HepG2 (cell line): ENCODE measurements around the gene ADGRG4. TPM values are rescaled to one million over a fixed set of nuclear protein-coding genes. Genes with fewer than 3 reads are reported as not detected.

ENCODE experiments used
- ATAC-seq: fragments of 200-7000 bp; cut with Tn5 transposase; 3 replicates; pipeline ENCODE4 v1.9.1; 2020; ENCODE audit warnings: mild to moderate bottlenecking, moderate library complexity
- BruUV-seq: library from RNA; stranded (reverse); fragments of 400-500 nt; replicated peaks from 2 replicates; lab custom pipeline; 2021; lab: Mats Ljungman, UMichigan
- CTCF ChIA-PET: fragments of 300-600 bp; formaldehyde crosslinking; extraction: SDS; loops from one replicate; lab custom pipeline; 2021; ENCODE audit warnings: low total read pairs, inconsistent platforms, low intra/inter-chr PET ratio; lab: Yijun Ruan, JAX
- POLR2A ChIA-PET: fragments of 350-600 bp; sonication (Branson Sonifier 250); formaldehyde crosslinking; loops from one replicate; lab custom pipeline; 2020; ENCODE audit warnings: antibody characterized with exemption, inconsistent platforms; lab: Yijun Ruan, JAX
- DNase-seq: peaks from one replicate; pipeline ENCODE4 v3.0.0-alpha.2; 2015; ENCODE audit warnings: low spot score
- FAIRE-seq: peaks from 3 replicates; lab custom pipeline; 2011; peaks lifted over from hg19 to GRCh38; lab: Jason Lieb, UNC
- H2AFZ ChIP-seq: one replicate; pipeline ENCODE4 v1.6.1; 2011; ENCODE audit warnings: low read length, inconsistent platforms
- H3K27ac ChIP-seq: fragments of 300-600 bp; 3 replicates; pipeline ENCODE4 v1.8.0; 2011; ENCODE audit warnings: mixed run types, mild to moderate bottlenecking, mixed read lengths, low read length, inconsistent platforms; ENCODE audit not compliant: insufficient read depth; ENCODE audit errors: extremely low read length
- H3K27me3 ChIP-seq, 2 experiments: fragments of 200-600 bp in 1 of 2; 2 replicates in 1 of 2; 3 replicates in 1 of 2; pipeline versions ENCODE4 v1.6.0 to v1.8.0; 2011; ENCODE audit warnings: low read length in 2 of 2, mild to moderate bottlenecking in 2 of 2, moderate library complexity in 2 of 2, inconsistent platforms in 1 of 2; ENCODE audit not compliant: insufficient read depth in 2 of 2, control insufficient read depth in 1 of 2
- H3K36me3 ChIP-seq, 2 experiments: fragments of 200-600 bp in 1 of 2; replicated peaks in 1 of 2; 2 replicates in 1 of 2; 3 replicates in 1 of 2; pipeline versions ENCODE4 v1.5.1 to v1.8.0; 2011; ENCODE audit warnings: low read length in 2 of 2, inconsistent platforms in 1 of 2; ENCODE audit not compliant: insufficient read depth in 2 of 2, control insufficient read depth in 1 of 2
- H3K4me1 ChIP-seq: 2 replicates; pipeline ENCODE4 v1.5.1; 2012; ENCODE audit warnings: low read length, inconsistent platforms; ENCODE audit not compliant: insufficient read depth
- H3K4me2 ChIP-seq: 2 replicates; pipeline ENCODE4 v1.6.0; 2011; ENCODE audit warnings: low read depth, low read length, inconsistent platforms
- H3K4me3 ChIP-seq, 3 experiments: fragments of 200-600 bp in 1 of 3; sonication (generic), shearing (Covaris generic) in 1 of 3; replicated peaks in 1 of 3; 2 replicates each; pipeline ENCODE4 v1.5.1; 2011 to 2016; ENCODE audit warnings: low read length in 3 of 3, inconsistent platforms in 2 of 3, low read depth in 2 of 3, mild to moderate bottlenecking in 2 of 3, control low read depth in 1 of 3, mixed read lengths in 1 of 3; ENCODE audit not compliant: insufficient read depth in 1 of 3
- H3K79me2 ChIP-seq: one replicate; pipeline ENCODE4 v1.6.1; 2011; ENCODE audit warnings: low read length, inconsistent platforms; ENCODE audit not compliant: insufficient read depth
- H3K9ac ChIP-seq: 2 replicates; pipeline ENCODE4 v1.6.0; 2011; ENCODE audit warnings: mild to moderate bottlenecking, low read depth, low read length, inconsistent platforms; ENCODE audit not compliant: insufficient read depth
- H3K9me3 ChIP-seq: 2 replicates; pipeline ENCODE4 v1.5.1; 2012; ENCODE audit warnings: mild to moderate bottlenecking, low read length
- H4K20me1 ChIP-seq: 2 replicates; pipeline ENCODE4 v1.6.0; 2011; ENCODE audit warnings: inconsistent platforms, mild to moderate bottlenecking, low read length, moderate library complexity; ENCODE audit not compliant: insufficient read depth
- HMG20B ChIP-seq: conservative IDR thresholded peaks from 2 replicates; pipeline ENCODE4 v1.6.1; 2016; ENCODE audit warnings: missing genetic modification reagents, missing compliant biosample characterization
- KDM4B ChIP-seq: sonication (generic); formaldehyde crosslinking; IDR thresholded peaks from 2 replicates; pipeline ENCODE4 v1.4.0; 2020; ENCODE audit warnings: missing genetic modification reagents
- MATR3 ChIP-seq: sonication (generic); formaldehyde crosslinking; IDR thresholded peaks from 2 replicates; pipeline ENCODE4 v1.4.0; 2020; ENCODE audit warnings: missing genetic modification reagents
- SMARCC2 ChIP-seq: fragments of 450-650 bp; IDR thresholded peaks from 2 replicates; pipeline ENCODE4 v1.6.1; 2017; ENCODE audit warnings: antibody characterized with exemption, mild to moderate bottlenecking
- SP2 ChIP-seq: sonication (generic); formaldehyde crosslinking; IDR thresholded peaks from 2 replicates; pipeline ENCODE4 v1.5.1; 2020; ENCODE audit warnings: mild to moderate bottlenecking, missing genetic modification reagents
- SRF ChIP-seq: IDR thresholded peaks from 2 replicates; pipeline ENCODE4 v1.6.1; 2011; ENCODE audit warnings: mild to moderate bottlenecking, low read depth, low read length, moderate library complexity
- ZFP91 ChIP-seq: sonication (generic); formaldehyde crosslinking; IDR thresholded peaks from 2 replicates; pipeline ENCODE4 v1.9.0; 2022; ENCODE audit warnings: missing genetic modification reagents, mild to moderate bottlenecking, borderline replicate concordance
- ZNF230 ChIP-seq: sonication (generic); formaldehyde crosslinking; IDR thresholded peaks from 2 replicates; pipeline ENCODE4 v1.4.0; 2020; ENCODE audit warnings: mild to moderate bottlenecking, missing genetic modification reagents
- ZNF451 ChIP-seq: sonication (generic); formaldehyde crosslinking; IDR thresholded peaks from 2 replicates; pipeline ENCODE4 v1.5.0; 2020; ENCODE audit warnings: mild to moderate bottlenecking, missing genetic modification reagents
- ZNF460 ChIP-seq: sonication (generic); formaldehyde crosslinking; IDR thresholded peaks from 2 replicates; pipeline ENCODE4 v1.5.1; 2020; ENCODE audit warnings: missing genetic modification reagents, mild to moderate bottlenecking, borderline replicate concordance
- WGBS: methylation state at CpG from one replicate; pipeline ENCODE4 v1.1.6; 2017; ENCODE audit warnings: low lambda C conversion rate; 5-methylcytosine and 5-hydroxymethylcytosine counted together
- in situ Hi-C: cut with HindIII; loops from 2 replicates; pipeline ENCODE4 v1.10.0; 2017; ENCODE audit warnings: low pct_unique_long_range_greater_than_20kb; ENCODE audit not compliant: extremely low pct_ligation_motif_present
- intact Hi-C: fragments of 100-400 bp; cut with micrococcal nuclease; formaldehyde crosslinking; loops from one replicate; pipeline ENCODE4 v1.10.0; 2022; ENCODE audit not compliant: unreplicated experiment
- polyA plus RNA-seq, 8 experiments: library from polyadenylated mRNA; depleted of rRNA in 3 of 8; stranded (reverse) in 7 of 8; unstranded in 1 of 8; fragments of >200 nt; fragmentation: Illumina TruSeq in 4 of 8; extraction: Trizol in 4 of 8; gene quantifications; 2 replicates each; pipeline versions ENCODE4 v1.2.1 to v1.2.3, GENCODE V29; 2011 to 2016; ENCODE audit warnings: low read depth in 4 of 8, missing spikeins in 1 of 8, mixed read lengths in 1 of 8; ENCODE audit not compliant: insufficient read depth in 1 of 8
- total RNA-seq, 5 experiments: library from RNA; depleted of rRNA; stranded (reverse); fragments of >200 nt; fragmentation: Illumina TruSeq; extraction: Trizol; gene quantifications; 2 replicates each; pipeline ENCODE4 v1.2.3, GENCODE V29; 2016; ENCODE audit warnings: low read depth in 1 of 5

Gene ADGRG4
- total and polyA plus RNA-seq, 2 of the 13 experiments (the other 11 are each of a cell fraction or from before 2014, with no cell fraction given), result not detected

- H3K4me1 ChIP-seq, result no peaks in the 10 kb centered on the region
- no peak overlapping the region for H2AFZ ChIP-seq
- H3K36me3 ChIP-seq, result no peaks in the 10 kb centered on the region
- H3K27me3 ChIP-seq, result no peaks in the 10 kb centered on the region
- BruUV-seq, result no TSS peak
- ChIA-PET POLR2A (no interaction called here), CTCF (no interaction called here)
- no peak for TF ChIP-seq SRF
- TF ChIP-seq SP2 (CRISPR knock-in tag), result no peak
- no peak for TF ChIP-seq ZNF451 (CRISPR knock-in tag)
- no peak for TF ChIP-seq MATR3
- no peak for TF ChIP-seq ZNF460 (CRISPR knock-in tag)
- TF ChIP-seq KDM4B, result no peak
- no peak for TF ChIP-seq ZFP91 (CRISPR knock-in tag)
- TF ChIP-seq SMARCC2, result no peak
- TF ChIP-seq ZNF230 (CRISPR knock-in tag), result no peak
- no peak for TF ChIP-seq HMG20B (CRISPR knock-in tag)
- H3K9ac ChIP-seq, result no peak overlapping the region
- H3K27ac ChIP-seq, result no peak overlapping the region
- no peaks in the 10 kb centered on the region for H4K20me1 ChIP-seq
- WGBS, result 0% methylated on average over 6 of the region's 6 CpGs
- DNase-seq (no peak), FAIRE-seq (no peak), ATAC-seq (no peak)
- in situ Hi-C loops (no loop called here), intact Hi-C loops (no loop called here)
- H3K79me2 ChIP-seq, result no peaks in the 10 kb centered on the region
- no peak overlapping the region for H3K4me3 ChIP-seq
- H3K4me2 ChIP-seq, result no peak overlapping the region
- no peaks in the 10 kb centered on the region for H3K9me3 ChIP-seq
Measured at GRCh38 chrX:136456133-136456532, 155.4 kb downstream of the ADGRG4 start.
